Breast epithelium (tissue), 4 donors: ENCODE measurements around the gene CXCL16. TPM values are rescaled to one million over a fixed set of nuclear protein-coding genes. Genes with fewer than 3 reads are reported as not detected.

Experiments
- DNase-seq, 2 donors: peaks; one replicate each; pipeline ENCODE4 v3.0.0-alpha.2; 2019; ENCODE audit warnings: low spot score in 2 of 2
- H3K27ac ChIP-seq, 2 donors: fragments of 200-600 bp; sonication (generic) in 1 of 2; one replicate each; pipeline ENCODE4 v1.5.1; 2016 to 2019; ENCODE audit warnings: mild to moderate bottlenecking in 1 of 2
- H3K27me3 ChIP-seq, 2 donors: fragments of 200-600 bp; sonication (generic) in 1 of 2; one replicate each; pipeline versions ENCODE4 v1.5.1 to v1.6.0; 2017 to 2019; ENCODE audit warnings: control low read depth in 1 of 2, mild to moderate bottlenecking in 1 of 2
- H3K36me3 ChIP-seq: fragments of 200-600 bp; one replicate; pipeline ENCODE4 v1.5.1; 2019
- H3K4me1 ChIP-seq, 2 donors: fragments of 200-600 bp; sonication (generic); one replicate each; pipeline ENCODE4 v1.5.1; 2016 to 2019; ENCODE audit warnings: control low read depth in 1 of 2
- H3K4me3 ChIP-seq, 3 donors: fragments of 200-600 bp; sonication (generic); 1 replicate in 2 of 3; 2 replicates in 1 of 3; pipeline ENCODE4 v1.5.1; 2016 to 2019; ENCODE audit warnings: mild to moderate bottlenecking in 3 of 3, moderate library complexity in 2 of 3
- H3K9me3 ChIP-seq, 2 donors: fragments of 200-600 bp; sonication (generic) in 1 of 2; one replicate each; pipeline ENCODE4 v1.5.1; 2016 to 2019; ENCODE audit warnings: control low read depth in 1 of 2
- POLR2A ChIP-seq: fragments of 450-650 bp; IDR thresholded peaks from one replicate; pipeline ENCODE4 v1.6.1; 2016; ENCODE audit warnings: antibody characterized with exemption, mild to moderate bottlenecking, moderate library complexity
- POLR2AphosphoS5 ChIP-seq, 3 donors: sonication (generic); formaldehyde crosslinking; IDR thresholded peaks; one replicate each; pipeline ENCODE4 v1.6.1; 2017; ENCODE audit warnings: antibody characterized with exemption in 3 of 3
- intact Hi-C: fragments of 100-400 bp; cut with DNase I; formaldehyde crosslinking; loops from one replicate; pipeline ENCODE4 v1.15.1; 2023; ENCODE audit warnings: low total_unique reads
- total RNA-seq, 3 donors: library from RNA; depleted of rRNA; stranded (reverse); fragments of >200 nt; gene quantifications; one replicate each; pipeline ENCODE4 v1.1.0, GENCODE V29; 2016
- TF ChIP-seq, protein P1 (sequence below), 3 donors: fragments of 450-650 bp; IDR thresholded peaks; one replicate each; pipeline ENCODE4 v1.5.1; 2016 to 2017; ENCODE audit warnings: antibody characterized with exemption in 3 of 3, mild to moderate bottlenecking in 3 of 3, moderate library complexity in 3 of 3

CXCL16 gene
- total RNA-seq, 3 donors from 2014 or later, result 13.8 to 25.8 (median 18.6) TPM

DNA sequence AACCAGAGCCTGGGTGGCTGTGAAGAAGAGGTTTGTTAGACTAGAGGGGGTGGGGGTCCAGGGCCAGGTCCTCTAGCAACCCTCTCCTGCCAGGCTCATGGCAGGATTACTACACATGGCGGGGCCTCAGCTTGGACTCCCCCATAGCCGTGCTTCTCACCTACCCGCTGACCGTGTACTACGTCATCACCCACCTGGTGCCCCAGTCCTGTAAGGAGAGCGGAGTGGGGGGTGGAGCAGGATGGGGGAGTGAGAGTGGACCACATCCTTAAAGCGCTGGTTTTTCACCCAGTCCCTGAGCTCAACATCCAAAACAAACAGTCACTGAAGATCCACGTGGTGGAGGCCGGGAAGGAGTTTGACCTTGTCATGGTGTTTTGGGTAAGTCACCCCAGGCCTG lies 4.2 kb upstream of the CXCL16 start:
- Histone ChIP-seq H3K36me3 (no peaks in the 10 kb centered on the region), H3K9me3 (no peaks in the 10 kb centered on the region), H3K4me1 (no peaks in the 10 kb centered on the region), H3K27ac (no peak overlapping the region), H3K4me3 (no peak overlapping the region), H3K27me3 (no peaks in the 10 kb centered on the region)
- intact Hi-C loops, result no loop called here
- no peak for TF ChIP-seq POLR2AphosphoS5 (IDR thresholded peaks at IDR 0.05)
- TF ChIP-seq, protein P1, sequence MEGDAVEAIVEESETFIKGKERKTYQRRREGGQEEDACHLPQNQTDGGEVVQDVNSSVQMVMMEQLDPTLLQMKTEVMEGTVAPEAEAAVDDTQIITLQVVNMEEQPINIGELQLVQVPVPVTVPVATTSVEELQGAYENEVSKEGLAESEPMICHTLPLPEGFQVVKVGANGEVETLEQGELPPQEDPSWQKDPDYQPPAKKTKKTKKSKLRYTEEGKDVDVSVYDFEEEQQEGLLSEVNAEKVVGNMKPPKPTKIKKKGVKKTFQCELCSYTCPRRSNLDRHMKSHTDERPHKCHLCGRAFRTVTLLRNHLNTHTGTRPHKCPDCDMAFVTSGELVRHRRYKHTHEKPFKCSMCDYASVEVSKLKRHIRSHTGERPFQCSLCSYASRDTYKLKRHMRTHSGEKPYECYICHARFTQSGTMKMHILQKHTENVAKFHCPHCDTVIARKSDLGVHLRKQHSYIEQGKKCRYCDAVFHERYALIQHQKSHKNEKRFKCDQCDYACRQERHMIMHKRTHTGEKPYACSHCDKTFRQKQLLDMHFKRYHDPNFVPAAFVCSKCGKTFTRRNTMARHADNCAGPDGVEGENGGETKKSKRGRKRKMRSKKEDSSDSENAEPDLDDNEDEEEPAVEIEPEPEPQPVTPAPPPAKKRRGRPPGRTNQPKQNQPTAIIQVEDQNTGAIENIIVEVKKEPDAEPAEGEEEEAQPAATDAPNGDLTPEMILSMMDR (IDR thresholded peaks at IDR 0.05), result no peak
- TF ChIP-seq POLR2A, result no peak
- DNase-seq, result no peak

DNA sequence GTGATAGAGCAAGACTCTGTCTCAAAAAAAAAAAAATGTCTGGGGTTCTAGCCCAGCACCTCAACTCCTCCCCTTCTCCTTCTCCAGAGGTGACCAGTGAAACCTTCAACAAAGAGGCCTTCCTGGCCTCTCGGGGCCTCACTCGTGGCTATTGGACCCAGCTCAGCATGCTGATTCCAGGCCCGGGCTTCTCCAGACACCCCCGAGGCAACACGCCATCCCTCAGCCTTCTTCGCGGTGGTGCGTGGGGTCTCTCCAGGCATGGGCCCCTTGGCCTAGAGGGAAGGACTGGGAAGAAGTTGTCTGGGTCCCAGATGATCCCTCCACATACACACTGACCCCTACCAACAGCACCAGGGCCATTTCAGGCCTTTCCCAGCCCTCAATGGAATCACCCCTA lies 3.5 kb upstream of the CXCL16 start:
- Histone ChIP-seq H3K27ac (no peak overlapping the region), H3K27me3 (no peaks in the 10 kb centered on the region), H3K4me3 (no peak overlapping the region), H3K4me1 (no peaks in the 10 kb centered on the region), H3K36me3 (no peaks in the 10 kb centered on the region), H3K9me3 (no peaks in the 10 kb centered on the region)
- no peak for DNase-seq
- intact Hi-C loops, result no loop called here
- TF ChIP-seq POLR2A, result no peak
- TF ChIP-seq, protein P1 (IDR thresholded peaks at IDR 0.05), result no peak
- no peak for TF ChIP-seq POLR2AphosphoS5 (IDR thresholded peaks at IDR 0.05)

DNA sequence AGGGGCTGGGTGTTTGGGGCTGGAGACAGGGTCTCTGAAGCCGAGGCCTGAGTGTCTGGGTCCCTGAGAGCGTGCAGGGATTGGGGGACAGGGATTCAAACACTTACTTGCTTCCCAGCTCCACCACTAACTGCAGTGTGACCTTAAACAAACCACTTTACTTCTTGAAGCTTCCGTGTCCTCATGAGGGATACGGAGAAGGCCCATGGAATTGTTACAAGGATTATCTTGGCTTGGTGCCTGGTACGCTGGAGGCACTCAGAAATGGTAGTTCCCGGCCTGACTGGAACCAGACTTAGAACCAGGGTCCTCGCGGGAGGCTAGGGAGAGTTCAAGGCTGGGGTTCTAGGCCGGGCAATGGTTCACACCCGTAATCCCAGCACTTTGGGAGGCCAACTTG lies 2.9 kb upstream of the CXCL16 start:
- DNase-seq, result no peak
- intact Hi-C loops, result no loop called here
- no peak overlapping the region for H3K4me3 ChIP-seq
- no peak overlapping the region for H3K27ac ChIP-seq
- TF ChIP-seq POLR2AphosphoS5 (IDR thresholded peaks at IDR 0.05) (no peak), POLR2A (no peak)
- TF ChIP-seq, protein P1 (IDR thresholded peaks at IDR 0.05), result no peak
- no peaks in the 10 kb centered on the region for H3K9me3 ChIP-seq
- H3K36me3 ChIP-seq, result no peaks in the 10 kb centered on the region
- H3K27me3 ChIP-seq, result no peaks in the 10 kb centered on the region
- no peaks in the 10 kb centered on the region for H3K4me1 ChIP-seq

DNA sequence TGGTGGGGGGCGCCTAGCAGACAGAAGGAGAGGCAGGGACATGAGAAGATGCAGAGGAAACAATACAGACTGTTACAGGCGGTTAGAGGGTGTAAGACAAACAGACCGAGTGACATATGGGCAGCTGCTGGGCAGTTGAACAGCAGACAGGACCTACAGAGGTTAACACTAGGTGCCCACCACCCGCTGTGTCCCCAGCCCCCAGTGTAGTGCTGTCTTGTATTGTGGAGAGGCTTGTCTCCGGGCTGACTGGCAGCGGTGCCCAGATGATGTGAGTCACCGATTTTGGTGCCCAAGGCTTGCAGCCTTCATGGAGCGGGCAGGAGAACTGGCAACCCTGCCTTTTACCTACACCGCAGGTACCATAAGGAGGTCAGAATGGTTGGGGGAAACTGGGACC lies 2.4 kb upstream of the CXCL16 start:
- intact Hi-C loops, result no loop called here
- no peak for TF ChIP-seq POLR2AphosphoS5 (IDR thresholded peaks at IDR 0.05)
- no peaks in the 10 kb centered on the region for H3K36me3 ChIP-seq
- H3K4me1 ChIP-seq, result no peaks in the 10 kb centered on the region
- H3K4me3 ChIP-seq, result no peak overlapping the region
- H3K27me3 ChIP-seq, result no peaks in the 10 kb centered on the region
- DNase-seq, result no peak
- H3K9me3 ChIP-seq, result no peaks in the 10 kb centered on the region
- H3K27ac ChIP-seq, result no peak overlapping the region

DNA sequence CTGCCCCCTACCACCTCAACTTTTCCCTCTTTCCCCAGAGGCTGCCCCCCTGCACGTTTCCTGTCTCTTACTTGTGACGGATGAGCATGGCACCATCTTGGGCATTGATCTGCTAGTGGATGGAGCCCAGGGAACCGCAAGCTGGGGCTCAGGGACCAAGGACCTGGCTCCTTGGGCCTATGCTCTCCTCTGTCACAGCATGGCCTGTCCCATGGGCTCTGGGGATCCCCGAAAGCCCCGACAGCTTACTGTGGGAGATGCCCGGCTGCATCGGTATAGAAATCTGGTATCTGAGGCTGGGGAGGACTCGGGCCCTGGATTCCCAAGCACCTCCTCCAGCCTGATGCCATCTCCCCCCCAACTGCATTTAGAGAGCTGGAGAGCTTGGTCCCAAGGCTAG lies 1.8 kb upstream of the CXCL16 start:
- H3K4me3 ChIP-seq, result no peak overlapping the region
- TF ChIP-seq POLR2A, result no peak
- no peak for TF ChIP-seq POLR2AphosphoS5 (IDR thresholded peaks at IDR 0.05)
- TF ChIP-seq, protein P1 (IDR thresholded peaks at IDR 0.05), result no peak
- no peaks in the 10 kb centered on the region for H3K36me3 ChIP-seq
- H3K27ac ChIP-seq, result no peak overlapping the region
- intact Hi-C loops, result no loop called here
- H3K27me3 ChIP-seq, result no peaks in the 10 kb centered on the region
- no peaks in the 10 kb centered on the region for H3K4me1 ChIP-seq
- DNase-seq, result no peak
- no peaks in the 10 kb centered on the region for H3K9me3 ChIP-seq

DNA sequence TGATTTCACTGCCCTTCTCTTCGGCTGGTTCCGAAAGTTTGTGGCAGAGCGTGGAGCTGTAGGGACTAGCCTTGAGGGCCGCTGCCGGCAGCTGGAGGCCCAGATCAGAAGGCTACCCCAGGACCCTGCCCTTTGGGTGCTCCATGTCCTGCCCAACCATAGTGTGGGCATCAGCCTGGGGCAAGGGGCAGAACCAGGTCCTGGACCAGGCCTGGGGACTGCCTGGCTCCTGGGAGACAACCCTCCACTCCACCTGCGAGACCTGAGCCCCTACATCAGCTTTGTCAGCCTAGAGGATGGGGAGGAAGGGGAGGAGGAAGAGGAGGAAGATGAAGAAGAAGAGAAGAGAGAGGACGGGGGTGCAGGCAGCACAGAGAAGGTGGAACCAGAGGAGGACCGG lies 856 bp upstream of the CXCL16 start:
- H3K36me3 ChIP-seq, result no peaks in the 10 kb centered on the region
- no peak for DNase-seq
- intact Hi-C loops, result no loop called here
- no peaks in the 10 kb centered on the region for H3K27me3 ChIP-seq
- no peaks in the 10 kb centered on the region for H3K9me3 ChIP-seq
- TF ChIP-seq POLR2A (no peak), POLR2AphosphoS5 (IDR thresholded peaks at IDR 0.05) (no peak)
- TF ChIP-seq, protein P1 (IDR thresholded peaks at IDR 0.05), result no peak
- H3K4me3 ChIP-seq, result no peak overlapping the region
- no peaks in the 10 kb centered on the region for H3K4me1 ChIP-seq
- H3K27ac ChIP-seq, result peak overlapping the region in 1 of 2 donors; percentile 89
